HepG2 (cell line): Measurements from ENCODE around the gene NPC2. TPM values are rescaled to one million over a fixed set of nuclear protein-coding genes. Genes with fewer than 3 reads are reported as not detected.

Experiments used
- ARNT2 ChIP-seq: sonication (generic); formaldehyde crosslinking; IDR thresholded peaks from 2 replicates; pipeline ENCODE4 v1.8.0; 2022; ENCODE audit warnings: mild to moderate bottlenecking, low read depth, missing genetic modification reagents, moderate library complexity
- ATF4 ChIP-seq, 2 experiments: fragments of 450-650 bp in 1 of 2; sonication (generic) in 1 of 2; formaldehyde crosslinking; IDR thresholded peaks; 2 replicates each; pipeline versions ENCODE4 v1.5.0 to v1.8.0; 2020 to 2022; ENCODE audit warnings: mild to moderate bottlenecking in 1 of 2, missing genetic modification reagents in 1 of 2
- ATF7-NPFF ChIP-seq: sonication (generic); formaldehyde crosslinking; IDR thresholded peaks from 2 replicates; pipeline ENCODE4 v1.8.1; 2023; ENCODE audit warnings: mild to moderate bottlenecking, low read depth, missing genetic modification reagents, moderate library complexity
- CBX1 ChIP-seq: IDR thresholded peaks from one replicate; pipeline ENCODE4 v1.6.1; 2016; ENCODE audit warnings: antibody characterized with exemption, low read depth
- ETS1 ChIP-seq: sonication (generic); formaldehyde crosslinking; IDR thresholded peaks from 2 replicates; pipeline ENCODE4 v1.4.0; 2020; ENCODE audit warnings: missing genetic modification reagents
- HNRNPUL1 ChIP-seq: fragments of 200-400 bp; formaldehyde crosslinking; IDR thresholded peaks from 2 replicates; pipeline ENCODE4 v1.6.1; 2017; ENCODE audit warnings: low read depth, mild to moderate bottlenecking, low read length, moderate library complexity
- ISL2 ChIP-seq: sonication (generic); formaldehyde crosslinking; IDR thresholded peaks from 2 replicates; pipeline ENCODE4 v1.5.0; 2020; ENCODE audit warnings: missing genetic modification reagents
- JDP2 ChIP-seq: sonication (generic); formaldehyde crosslinking; IDR thresholded peaks from 2 replicates; pipeline ENCODE4 v1.8.1; 2022; ENCODE audit warnings: missing genetic modification reagents, borderline replicate concordance
- MAFG ChIP-seq: sonication (generic); formaldehyde crosslinking; IDR thresholded peaks from 2 replicates; pipeline ENCODE4 v1.5.1; 2020; ENCODE audit warnings: mild to moderate bottlenecking, missing genetic modification reagents
- MBD4 ChIP-seq: IDR thresholded peaks from 2 replicates; pipeline ENCODE4 v1.6.1; 2012; ENCODE audit warnings: low read length, inconsistent platforms, borderline replicate concordance
- NCOA2 ChIP-seq: sonication (generic); formaldehyde crosslinking; IDR thresholded peaks from 2 replicates; pipeline ENCODE4 v1.8.0; 2022; ENCODE audit warnings: inconsistent platforms
- NFE2L1 ChIP-seq: sonication (generic); formaldehyde crosslinking; IDR thresholded peaks from 2 replicates; pipeline ENCODE4 v1.4.0; 2020; ENCODE audit warnings: missing genetic modification reagents, mild to moderate bottlenecking, borderline replicate concordance
- RFXANK ChIP-seq: IDR thresholded peaks from 2 replicates; pipeline ENCODE4 v1.6.1; 2016
- TAF15 ChIP-seq: fragments of 200-400 bp; formaldehyde crosslinking; IDR thresholded peaks from one replicate; pipeline ENCODE4 v1.6.1; 2018; ENCODE audit warnings: mild to moderate bottlenecking, low read depth, low read length; ENCODE audit not compliant: poor library complexity, severe bottlenecking
- WIZ ChIP-seq: sonication (generic); formaldehyde crosslinking; IDR thresholded peaks from 2 replicates; pipeline ENCODE4 v1.5.1; 2020; ENCODE audit warnings: mild to moderate bottlenecking, missing genetic modification reagents
- ZMYM4 ChIP-seq: sonication (generic); formaldehyde crosslinking; IDR thresholded peaks from 2 replicates; pipeline ENCODE4 v1.8.1; 2023; ENCODE audit warnings: mild to moderate bottlenecking, missing genetic modification reagents
- ZNF12 ChIP-seq: sonication (generic); formaldehyde crosslinking; IDR thresholded peaks from 2 replicates; pipeline ENCODE4 v1.5.0; 2020; ENCODE audit warnings: missing genetic modification reagents
- ZNF24 ChIP-seq: fragments of 450-650 bp; IDR thresholded peaks from 2 replicates; pipeline ENCODE4 v1.6.1; 2017; ENCODE audit warnings: antibody characterized with exemption, mild to moderate bottlenecking
- ZNF556 ChIP-seq: sonication (generic); formaldehyde crosslinking; IDR thresholded peaks from 2 replicates; pipeline ENCODE4 v1.4.0; 2020; ENCODE audit warnings: mild to moderate bottlenecking, missing genetic modification reagents, borderline replicate concordance
- ZNF562 ChIP-seq: sonication (generic); formaldehyde crosslinking; IDR thresholded peaks from 2 replicates; pipeline ENCODE4 v1.8.0; 2022; ENCODE audit warnings: missing genetic modification reagents, borderline replicate concordance
- ZNF563 ChIP-seq: sonication (generic); formaldehyde crosslinking; IDR thresholded peaks from 2 replicates; pipeline ENCODE4 v1.8.0; 2022; ENCODE audit warnings: mild to moderate bottlenecking, moderate library complexity, missing genetic modification reagents
- ZNF597 ChIP-seq: sonication (generic); formaldehyde crosslinking; IDR thresholded peaks from 2 replicates; pipeline ENCODE4 v1.5.0; 2020; ENCODE audit warnings: missing genetic modification reagents
- ZNF703 ChIP-seq: sonication (generic); formaldehyde crosslinking; IDR thresholded peaks from 2 replicates; pipeline ENCODE4 v1.5.1; 2020; ENCODE audit warnings: missing genetic modification reagents, mild to moderate bottlenecking, moderate library complexity, borderline replicate concordance
- ZNF780A ChIP-seq: sonication (generic); formaldehyde crosslinking; IDR thresholded peaks from 2 replicates; pipeline ENCODE4 v1.8.0; 2022; ENCODE audit warnings: mild to moderate bottlenecking, missing genetic modification reagents, moderate library complexity
- ZNF781 ChIP-seq: sonication (generic); formaldehyde crosslinking; IDR thresholded peaks from 2 replicates; pipeline ENCODE4 v1.5.1; 2020; ENCODE audit warnings: borderline replicate concordance, mild to moderate bottlenecking, missing genetic modification reagents; ENCODE audit errors: not compliant biosample characterization
- ZNF841 ChIP-seq: sonication (generic); formaldehyde crosslinking; IDR thresholded peaks from 2 replicates; pipeline ENCODE4 v1.8.1; 2023; ENCODE audit warnings: missing genetic modification reagents, borderline replicate concordance
- ZNF850 ChIP-seq: sonication (generic); formaldehyde crosslinking; conservative IDR thresholded peaks from 2 replicates; pipeline ENCODE4 v1.9.0; 2021; ENCODE audit warnings: mild to moderate bottlenecking, missing genetic modification reagents
- polyA plus RNA-seq, 8 experiments: library from polyadenylated mRNA; depleted of rRNA in 3 of 8; stranded (reverse) in 7 of 8; unstranded in 1 of 8; fragments of >200 nt; fragmentation: Illumina TruSeq in 4 of 8; extraction: Trizol in 4 of 8; gene quantifications; 2 replicates each; pipeline versions ENCODE4 v1.2.1 to v1.2.3, GENCODE V29; 2011 to 2016; ENCODE audit warnings: low read depth in 4 of 8, missing spikeins in 1 of 8, mixed read lengths in 1 of 8; ENCODE audit not compliant: insufficient read depth in 1 of 8
- total RNA-seq, 5 experiments: library from RNA; depleted of rRNA; stranded (reverse); fragments of >200 nt; fragmentation: Illumina TruSeq; extraction: Trizol; gene quantifications; 2 replicates each; pipeline ENCODE4 v1.2.3, GENCODE V29; 2016; ENCODE audit warnings: low read depth in 1 of 5
- TF ChIP-seq, protein P1 (sequence below): sonication (generic); formaldehyde crosslinking; IDR thresholded peaks from 2 replicates; pipeline ENCODE4 v1.4.0; 2020; ENCODE audit warnings: low read depth, mild to moderate bottlenecking, missing genetic modification reagents

NPC2 gene
- total and polyA plus RNA-seq, 2 of the 13 experiments (the other 11 are each of a cell fraction or from before 2014, with no cell fraction given): 132 to 164 TPM

GRCh38 chr14:74492776-74493342 is at the start of gene NPC2 (continued):
- TF ChIP-seq, protein P1, sequence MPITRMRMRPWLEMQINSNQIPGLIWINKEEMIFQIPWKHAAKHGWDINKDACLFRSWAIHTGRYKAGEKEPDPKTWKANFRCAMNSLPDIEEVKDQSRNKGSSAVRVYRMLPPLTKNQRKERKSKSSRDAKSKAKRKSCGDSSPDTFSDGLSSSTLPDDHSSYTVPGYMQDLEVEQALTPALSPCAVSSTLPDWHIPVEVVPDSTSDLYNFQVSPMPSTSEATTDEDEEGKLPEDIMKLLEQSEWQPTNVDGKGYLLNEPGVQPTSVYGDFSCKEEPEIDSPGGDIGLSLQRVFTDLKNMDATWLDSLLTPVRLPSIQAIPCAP (CRISPR knock-in tag): no peak
- TF ChIP-seq ZNF780A (CRISPR knock-in tag): no peak
- no peak for TF ChIP-seq JDP2 (CRISPR knock-in tag)
- no peak for TF ChIP-seq ZNF12 (CRISPR knock-in tag)
- peak; percentile 66; the same call in 1 of the 2 replicates for TF ChIP-seq ARNT2 (CRISPR knock-in tag)
- TF ChIP-seq NCOA2 (CRISPR knock-in tag): no peak
- no peak for TF ChIP-seq ZNF781 (CRISPR knock-in tag)
- TF ChIP-seq ISL2 (CRISPR knock-in tag): peak; percentile 56; the same call in 1 of the 2 replicates
- no peak for TF ChIP-seq NFE2L1
- peak; percentile 58; the same call in 1 of the 2 replicates for TF ChIP-seq ATF7-NPFF (CRISPR knock-in tag)
- no peak for TF ChIP-seq ZNF850 (CRISPR knock-in tag)
- TF ChIP-seq ETS1 (CRISPR knock-in tag): no peak
- no peak for TF ChIP-seq CBX1
- TF ChIP-seq ATF4 (CRISPR knock-in tag; IDR thresholded peaks at IDR 0.05): no peak
- no peak for TF ChIP-seq RFXANK (CRISPR knock-in tag)
- TF ChIP-seq ZNF597 (CRISPR knock-in tag): no peak
- 0 out of 2 replicates have a peak, but pooled peaks have one; percentile 26 for TF ChIP-seq ZNF556 (CRISPR knock-in tag)
- TF ChIP-seq TAF15: no peak
- TF ChIP-seq WIZ (CRISPR knock-in tag): no peak
- no peak for TF ChIP-seq MAFG (CRISPR knock-in tag)
- no peak for TF ChIP-seq ZNF563 (CRISPR knock-in tag)
- no peak for TF ChIP-seq MBD4
- TF ChIP-seq HNRNPUL1: 0 out of 2 replicates have a peak, but pooled peaks have one; percentile 36
- no peak for TF ChIP-seq ZNF841 (CRISPR knock-in tag)
- no peak for TF ChIP-seq ZNF562 (CRISPR knock-in tag)
- no peak for TF ChIP-seq ZNF24
- no peak for TF ChIP-seq ZNF703
- peak; percentile 45; the same call in 1 of the 2 replicates for TF ChIP-seq ZMYM4 (CRISPR knock-in tag)
